Measurements from ENCODE around the gene FIGNL1. TPM values are rescaled to one million over a fixed set of nuclear protein-coding genes. Genes with fewer than 3 reads are reported as not detected.

The FIGNL1 gene
- total RNA-seq, 2 donors from 2014 or later, result 47.7 to 54.5 TPM

GRCh38 chr7:50416527-50417182 is 33.5 kb downstream of the FIGNL1 start:
- peak overlapping the region; percentile 47 for H3K27ac Mint-ChIP-seq
- no peak for ATAC-seq (replicated peaks in 1 of 2)
- H3K36me3 Mint-ChIP-seq (ENCODE audit: insufficient read depth in 2 of 2), result no peaks in the 10 kb centered on the region

GRCh38 chr7:50415844-50416364 is 34.2 kb downstream of the FIGNL1 start:
- H3K27me3 Mint-ChIP-seq (ENCODE audit: low read depth), result no peaks in the 10 kb centered on the region
- H3K4me1 Mint-ChIP-seq (ENCODE audit: low read depth), result peaks cover 50% of the 10 kb centered on the region
- H3K36me3 Mint-ChIP-seq (ENCODE audit: insufficient read depth in 2 of 2), result no peaks in the 10 kb centered on the region
- no peaks in the 10 kb centered on the region for H3K9me3 Mint-ChIP-seq
- peak overlapping the region; percentile 56 for H3K27ac Mint-ChIP-seq
- H3K4me3 Mint-ChIP-seq, result peak overlapping the region; percentile 71 to 78
- DNase-seq (no peak), ATAC-seq (replicated peaks in 1 of 2) (peak; percentile 12 to 16)

More at GRCh38 chr7:50416527-50417182, 33.5 kb downstream of the FIGNL1 start:
- H3K27me3 Mint-ChIP-seq (ENCODE audit: low read depth), result no peaks in the 10 kb centered on the region
- no peaks in the 10 kb centered on the region for H3K9me3 Mint-ChIP-seq
- H3K4me1 Mint-ChIP-seq (ENCODE audit: low read depth), result peaks cover 42% of the 10 kb centered on the region
- no peak for DNase-seq
- peak overlapping the region; percentile 71 to 78 for H3K4me3 Mint-ChIP-seq

- H3K27me3 Mint-ChIP-seq (ENCODE audit: low read depth), result no peaks in the 10 kb centered on the region
- DNase-seq (no peak), ATAC-seq (replicated peaks in 1 of 2) (no peak)
- no peak overlapping the region for H3K4me3 Mint-ChIP-seq
- H3K36me3 Mint-ChIP-seq (ENCODE audit: insufficient read depth in 2 of 2), result no peaks in the 10 kb centered on the region
- no peak overlapping the region for H3K27ac Mint-ChIP-seq
- no peaks in the 10 kb centered on the region for H3K9me3 Mint-ChIP-seq
- H3K4me1 Mint-ChIP-seq (ENCODE audit: low read depth), result peaks cover 69% of the 10 kb centered on the region
These were observed 36.6 kb downstream of the FIGNL1 start for GRCh38 chr7:50413561-50413960.

- Mint-ChIP-seq H3K27ac (peak overlapping the region; percentile 76), H3K4me3 (no peak overlapping the region), H3K27me3 (ENCODE audit: low read depth) (no peaks in the 10 kb centered on the region), H3K36me3 (ENCODE audit: insufficient read depth in 2 of 2) (no peaks in the 10 kb centered on the region), H3K9me3 (no peaks in the 10 kb centered on the region), H3K4me1 (ENCODE audit: low read depth) (peaks cover 70% of the 10 kb centered on the region)
- ATAC-seq (replicated peaks in 1 of 2) (no peak), DNase-seq (no peak)
These were observed 37.2 kb downstream of the FIGNL1 start for GRCh38 chr7:50412973-50413372.

- peaks cover 70% of the 10 kb centered on the region for H3K4me1 Mint-ChIP-seq (ENCODE audit: low read depth)
- ATAC-seq (replicated peaks in 1 of 2), result peak in 1 of 2 donors; percentile 8
- H3K4me3 Mint-ChIP-seq, result peak overlapping the region in 1 of 2 donors; percentile 39
- no peaks in the 10 kb centered on the region for H3K36me3 Mint-ChIP-seq (ENCODE audit: insufficient read depth in 2 of 2)
- no peaks in the 10 kb centered on the region for H3K27me3 Mint-ChIP-seq (ENCODE audit: low read depth)
- H3K27ac Mint-ChIP-seq, result no peak overlapping the region
- H3K9me3 Mint-ChIP-seq, result no peaks in the 10 kb centered on the region
- DNase-seq, result no peak
These were observed 38.8 kb downstream of the FIGNL1 start for GRCh38 chr7:50411332-50411731.

DNA sequence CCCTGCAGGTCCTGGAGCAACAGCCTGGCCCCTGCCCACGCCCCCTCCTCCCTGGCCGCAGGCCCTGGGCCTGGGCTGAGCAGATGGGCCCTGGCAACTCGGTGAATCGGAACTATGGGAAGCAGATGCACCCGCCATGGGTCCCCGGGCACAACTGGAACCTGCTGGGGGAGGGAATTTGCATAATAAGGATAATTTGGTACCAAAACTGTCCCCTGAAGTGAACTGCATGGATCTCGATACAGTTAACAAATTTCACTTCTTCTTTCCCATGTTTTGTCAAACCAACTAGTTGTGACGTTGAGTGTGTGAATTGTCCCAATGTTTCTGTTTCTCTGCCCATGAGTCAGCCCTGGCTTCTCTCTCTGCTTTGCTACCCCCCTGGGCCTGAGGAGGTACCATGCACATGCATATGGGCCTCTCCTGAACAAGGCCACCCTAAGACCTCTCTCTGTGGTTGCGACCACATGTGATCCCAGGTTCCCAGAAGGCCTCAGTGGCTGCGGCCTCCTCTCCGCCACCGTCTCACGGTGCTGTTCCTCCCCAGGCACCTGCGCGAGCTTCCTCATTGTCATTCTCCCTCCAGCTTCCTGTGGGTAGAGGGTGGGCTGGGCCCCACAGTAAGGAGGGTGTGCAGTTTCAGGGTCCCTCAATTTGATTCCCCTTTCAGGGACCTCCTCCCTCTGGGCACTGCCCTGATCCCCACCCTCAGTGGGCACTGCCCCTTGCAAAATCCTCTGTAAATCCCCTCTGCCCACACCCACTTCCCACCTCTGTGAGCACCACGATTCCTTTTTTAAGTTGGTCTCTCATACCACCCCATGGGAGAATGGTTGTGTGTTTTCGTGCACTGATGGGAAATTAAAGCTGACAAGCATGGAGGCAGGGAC is 40.0 kb downstream of the FIGNL1 start:
- peak overlapping the region; percentile 64 for H3K27ac Mint-ChIP-seq
- peaks cover 69% of the 10 kb centered on the region for H3K4me1 Mint-ChIP-seq (ENCODE audit: low read depth)
- ATAC-seq (replicated peaks in 1 of 2) (peak; percentile 21 to 28), DNase-seq (no peak)
- H3K4me3 Mint-ChIP-seq, result peak overlapping the region; percentile 43 to 48
- no peaks in the 10 kb centered on the region for H3K9me3 Mint-ChIP-seq
- H3K27me3 Mint-ChIP-seq (ENCODE audit: low read depth), result no peaks in the 10 kb centered on the region
- H3K36me3 Mint-ChIP-seq (ENCODE audit: insufficient read depth in 2 of 2), result peaks cover 0 to 2% of the 10 kb centered on the region in 2 donors

DNA sequence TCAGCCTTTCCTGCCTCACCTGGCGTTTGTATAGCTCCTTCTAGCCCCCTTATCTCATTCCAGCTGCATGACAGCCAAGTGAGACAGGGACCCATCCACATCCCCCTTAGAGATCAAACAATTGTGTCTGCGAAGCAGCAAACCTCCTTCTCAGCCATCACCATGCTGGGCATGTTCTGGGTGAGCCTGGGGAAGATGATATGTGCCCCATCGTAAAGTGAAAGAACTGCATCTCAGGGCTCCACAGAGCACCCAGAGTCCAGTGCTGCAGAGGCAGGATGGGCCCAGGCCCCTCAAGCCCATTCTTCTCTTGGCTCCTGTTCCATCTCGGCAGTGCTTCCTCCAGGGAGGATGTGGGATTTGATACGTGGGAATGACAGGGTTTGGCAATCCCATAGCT is 43.2 kb downstream of the FIGNL1 start:
- H3K36me3 Mint-ChIP-seq (ENCODE audit: insufficient read depth in 2 of 2), result peaks cover 3 to 18% of the 10 kb centered on the region in 2 donors
- peaks cover 99% of the 10 kb centered on the region for H3K4me1 Mint-ChIP-seq (ENCODE audit: low read depth)
- H3K4me3 Mint-ChIP-seq, result peak overlapping the region; percentile 6 to 8
- ATAC-seq (replicated peaks in 1 of 2), result peak in 1 of 2 donors; percentile 18
- H3K9me3 Mint-ChIP-seq, result no peaks in the 10 kb centered on the region
- no peak for DNase-seq
- H3K27ac Mint-ChIP-seq, result no peak overlapping the region
- no peaks in the 10 kb centered on the region for H3K27me3 Mint-ChIP-seq (ENCODE audit: low read depth)

- no peak for DNase-seq
- no peaks in the 10 kb centered on the region for H3K9me3 Mint-ChIP-seq
- H3K27me3 Mint-ChIP-seq (ENCODE audit: low read depth), result no peaks in the 10 kb centered on the region
- H3K4me1 Mint-ChIP-seq (ENCODE audit: low read depth), result peaks cover 99% of the 10 kb centered on the region
- no peak for ATAC-seq (replicated peaks in 1 of 2)
- peaks cover 11 to 34% of the 10 kb centered on the region in 2 donors for H3K36me3 Mint-ChIP-seq (ENCODE audit: insufficient read depth in 2 of 2)
- peak overlapping the region; percentile 82 for H3K27ac Mint-ChIP-seq
- no peak overlapping the region for H3K4me3 Mint-ChIP-seq
These were observed 44.9 kb downstream of the FIGNL1 start for GRCh38 chr7:50405221-50405620.

GRCh38 chr7:50404392-50404791 is 45.8 kb downstream of the FIGNL1 start:
- H3K9me3 Mint-ChIP-seq, result no peaks in the 10 kb centered on the region
- no peak for ATAC-seq (replicated peaks in 1 of 2)

DNA sequence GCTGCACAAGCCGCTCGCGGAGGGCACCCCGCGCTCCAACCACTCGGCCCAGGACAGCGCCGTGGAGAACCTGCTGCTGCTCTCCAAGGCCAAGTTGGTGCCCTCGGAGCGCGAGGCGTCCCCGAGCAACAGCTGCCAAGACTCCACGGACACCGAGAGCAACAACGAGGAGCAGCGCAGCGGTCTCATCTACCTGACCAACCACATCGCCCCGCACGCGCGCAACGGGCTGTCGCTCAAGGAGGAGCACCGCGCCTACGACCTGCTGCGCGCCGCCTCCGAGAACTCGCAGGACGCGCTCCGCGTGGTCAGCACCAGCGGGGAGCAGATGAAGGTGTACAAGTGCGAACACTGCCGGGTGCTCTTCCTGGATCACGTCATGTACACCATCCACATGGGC is 50.0 kb downstream of the FIGNL1 start:
- H3K27ac Mint-ChIP-seq, result no peak overlapping the region

More at GRCh38 chr7:50404392-50404791, 45.8 kb downstream of the FIGNL1 start:
- H3K4me1 Mint-ChIP-seq (ENCODE audit: low read depth), result peaks cover 92% of the 10 kb centered on the region
- no peaks in the 10 kb centered on the region for H3K27me3 Mint-ChIP-seq (ENCODE audit: low read depth)
- H3K4me3 Mint-ChIP-seq, result no peak overlapping the region
- peaks cover 14 to 41% of the 10 kb centered on the region in 2 donors for H3K36me3 Mint-ChIP-seq (ENCODE audit: insufficient read depth in 2 of 2)
- no peak overlapping the region for H3K27ac Mint-ChIP-seq
- no peak for DNase-seq

DNA sequence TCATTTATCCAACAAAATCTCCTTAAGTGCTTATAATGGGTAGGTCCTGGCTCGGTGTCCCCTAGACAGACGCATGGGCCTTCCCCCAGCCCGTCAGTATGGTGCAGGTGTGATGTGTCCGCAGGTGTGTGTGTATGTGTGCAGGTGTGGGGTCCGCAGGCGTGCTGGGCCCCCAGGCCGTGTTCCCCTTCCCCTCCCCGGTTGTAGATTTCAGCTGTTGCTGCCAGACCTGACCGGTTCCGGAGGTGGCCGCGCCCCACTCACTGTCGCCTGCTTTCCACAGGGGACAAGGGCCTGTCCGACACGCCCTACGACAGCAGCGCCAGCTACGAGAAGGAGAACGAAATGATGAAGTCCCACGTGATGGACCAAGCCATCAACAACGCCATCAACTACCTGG is 50.5 kb downstream of the FIGNL1 start:
- Mint-ChIP-seq H3K9me3 (no peaks in the 10 kb centered on the region), H3K4me3 (no peak overlapping the region), H3K36me3 (ENCODE audit: insufficient read depth in 2 of 2) (peaks cover 23 to 61% of the 10 kb centered on the region in 2 donors), H3K27me3 (ENCODE audit: low read depth) (no peaks in the 10 kb centered on the region), H3K4me1 (ENCODE audit: low read depth) (peaks cover 85% of the 10 kb centered on the region), H3K27ac (no peak overlapping the region)
- ATAC-seq (replicated peaks in 1 of 2) (no peak), DNase-seq (no peak)

More for the DNA sequence above, 50.0 kb downstream of the FIGNL1 start:
- ATAC-seq (replicated peaks in 1 of 2) (no peak), DNase-seq (no peak)
- Mint-ChIP-seq H3K4me3 (no peak overlapping the region), H3K9me3 (no peaks in the 10 kb centered on the region), H3K4me1 (ENCODE audit: low read depth) (peaks cover 86% of the 10 kb centered on the region), H3K36me3 (ENCODE audit: insufficient read depth in 2 of 2) (peaks cover 23 to 61% of the 10 kb centered on the region in 2 donors), H3K27me3 (ENCODE audit: low read depth) (no peaks in the 10 kb centered on the region)

- ATAC-seq (replicated peaks in 1 of 2), result no peak
- no peaks in the 10 kb centered on the region for H3K27me3 Mint-ChIP-seq (ENCODE audit: low read depth)
- H3K4me3 Mint-ChIP-seq, result no peak overlapping the region
- H3K36me3 Mint-ChIP-seq (ENCODE audit: insufficient read depth in 2 of 2), result peaks cover 25 to 61% of the 10 kb centered on the region in 2 donors
- H3K4me1 Mint-ChIP-seq (ENCODE audit: low read depth), result peaks cover 85% of the 10 kb centered on the region
- H3K9me3 Mint-ChIP-seq, result no peaks in the 10 kb centered on the region
- H3K27ac Mint-ChIP-seq, result peak overlapping the region; percentile 98
- DNase-seq, result no peak
These were observed 50.9 kb downstream of the FIGNL1 start for GRCh38 chr7:50399206-50399605.

GRCh38 chr7:50397971-50398324 is 52.2 kb downstream of the FIGNL1 start:
- Mint-ChIP-seq H3K4me1 (ENCODE audit: low read depth) (peaks cover 85% of the 10 kb centered on the region), H3K4me3 (peak overlapping the region; percentile 54 to 86), H3K36me3 (ENCODE audit: insufficient read depth in 2 of 2) (peaks cover 34 to 64% of the 10 kb centered on the region in 2 donors), H3K27ac (peak overlapping the region; percentile 98), H3K27me3 (ENCODE audit: low read depth) (no peaks in the 10 kb centered on the region), H3K9me3 (no peaks in the 10 kb centered on the region)
- ATAC-seq (replicated peaks in 1 of 2) (peak in 1 of 2 donors; percentile 14), DNase-seq (peak in 1 of 2 donors; percentile 47)
